Uterus (tissue), 2 donors: ENCODE results near the gene TOGARAM1.

Experiments used
- POLR2A ChIP-seq, 2 donors: fragments of 450-650 bp; IDR thresholded peaks; one replicate each; pipeline ENCODE4 v1.6.1; 2016; ENCODE audit warnings: antibody characterized with exemption in 2 of 2, mild to moderate bottlenecking in 1 of 2, moderate library complexity in 1 of 2
- TF ChIP-seq, protein P1 (sequence below), 4 experiments: fragments of 200-600 bp in 2 of 4; fragments of 450-650 bp in 2 of 4; sonication (generic) in 2 of 4; IDR thresholded peaks; one replicate each; pipeline ENCODE4 v1.5.1; 2016 to 2019; ENCODE audit warnings: antibody characterized with exemption in 4 of 4, mild to moderate bottlenecking in 2 of 4, moderate library complexity in 1 of 4

DNA sequence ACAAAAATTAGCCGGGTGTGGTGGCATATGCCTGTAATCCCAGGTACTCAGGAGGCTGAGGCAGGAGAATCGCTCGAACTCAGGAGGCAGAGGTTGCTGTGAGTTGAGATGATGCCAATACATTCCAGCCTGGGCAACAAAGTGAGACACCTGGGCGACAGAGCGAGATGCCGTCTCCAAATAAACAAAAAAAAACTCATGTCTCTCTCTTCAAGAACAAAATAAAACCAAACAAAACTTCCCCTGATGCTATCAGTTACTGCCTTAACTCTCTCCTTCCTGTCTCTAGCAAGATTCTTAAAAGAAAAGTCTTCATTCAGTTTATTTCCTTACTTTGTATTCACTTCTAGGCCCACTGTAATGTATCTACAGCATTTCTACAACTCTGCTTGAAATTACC is 21.0 kb upstream of the TOGARAM1 start:
- TF ChIP-seq, protein P1, sequence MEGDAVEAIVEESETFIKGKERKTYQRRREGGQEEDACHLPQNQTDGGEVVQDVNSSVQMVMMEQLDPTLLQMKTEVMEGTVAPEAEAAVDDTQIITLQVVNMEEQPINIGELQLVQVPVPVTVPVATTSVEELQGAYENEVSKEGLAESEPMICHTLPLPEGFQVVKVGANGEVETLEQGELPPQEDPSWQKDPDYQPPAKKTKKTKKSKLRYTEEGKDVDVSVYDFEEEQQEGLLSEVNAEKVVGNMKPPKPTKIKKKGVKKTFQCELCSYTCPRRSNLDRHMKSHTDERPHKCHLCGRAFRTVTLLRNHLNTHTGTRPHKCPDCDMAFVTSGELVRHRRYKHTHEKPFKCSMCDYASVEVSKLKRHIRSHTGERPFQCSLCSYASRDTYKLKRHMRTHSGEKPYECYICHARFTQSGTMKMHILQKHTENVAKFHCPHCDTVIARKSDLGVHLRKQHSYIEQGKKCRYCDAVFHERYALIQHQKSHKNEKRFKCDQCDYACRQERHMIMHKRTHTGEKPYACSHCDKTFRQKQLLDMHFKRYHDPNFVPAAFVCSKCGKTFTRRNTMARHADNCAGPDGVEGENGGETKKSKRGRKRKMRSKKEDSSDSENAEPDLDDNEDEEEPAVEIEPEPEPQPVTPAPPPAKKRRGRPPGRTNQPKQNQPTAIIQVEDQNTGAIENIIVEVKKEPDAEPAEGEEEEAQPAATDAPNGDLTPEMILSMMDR (IDR thresholded peaks at IDR 0.05) = no peak
- no peak for TF ChIP-seq POLR2A (IDR thresholded peaks at IDR 0.05)
